Esophagus squamous epithelium (tissue), 5 donors: Measurements from ENCODE around the gene SLAMF6. TPM values are rescaled to one million over a fixed set of nuclear protein-coding genes. Genes with fewer than 3 reads are reported as not detected.

Source experiments
- DNase-seq: peaks from one replicate; lab custom pipeline; 2025; lab: John Stamatoyannopoulos, UW
- H3K27ac ChIP-seq, 4 donors: fragments of 200-600 bp; sonication (generic); one replicate each; pipeline ENCODE4 v1.5.1; 2016 to 2019; ENCODE audit warnings: mild to moderate bottlenecking in 1 of 4
- H3K27me3 ChIP-seq, 4 donors: fragments of 200-600 bp; sonication (generic); 1 replicate in 3 of 4; 2 replicates in 1 of 4; pipeline versions ENCODE4 v1.5.1 to v1.6.0; 2017 to 2021; ENCODE audit warnings: antibody characterized with exemption in 1 of 4
- H3K36me3 ChIP-seq, 3 donors: fragments of 200-600 bp; sonication (generic); one replicate each; pipeline ENCODE4 v1.5.1; 2016 to 2019
- H3K4me1 ChIP-seq, 3 donors: fragments of 200-600 bp; sonication (generic); one replicate each; pipeline ENCODE4 v1.5.1; 2017 to 2019
- H3K4me3 ChIP-seq, 4 donors: fragments of 200-600 bp; sonication (generic); 1 replicate in 3 of 4; 2 replicates in 1 of 4; pipeline ENCODE4 v1.5.1; 2016 to 2019; ENCODE audit warnings: mild to moderate bottlenecking in 2 of 4, moderate library complexity in 1 of 4
- H3K9me3 ChIP-seq, 3 donors: fragments of 200-600 bp; sonication (generic); one replicate each; pipeline ENCODE4 v1.5.1; 2016 to 2019
- CTCF ChIP-seq, 6 experiments: fragments of 450-650 bp in 4 of 6; fragments of 200-600 bp in 2 of 6; sonication (generic) in 2 of 6; IDR thresholded peaks; one replicate each; pipeline ENCODE4 v1.5.1; 2016 to 2019; ENCODE audit warnings: antibody characterized with exemption in 6 of 6, mild to moderate bottlenecking in 4 of 6, moderate library complexity in 4 of 6
- POLR2A ChIP-seq, 4 donors: fragments of 450-650 bp; IDR thresholded peaks; one replicate each; pipeline ENCODE4 v1.6.1; 2017; ENCODE audit warnings: antibody characterized with exemption in 4 of 4, mild to moderate bottlenecking in 4 of 4, moderate library complexity in 3 of 4
- WGBS, 2 donors: methylation state at CpG; one replicate each; pipeline ENCODE4 v1.1.5; 2018; 5-methylcytosine and 5-hydroxymethylcytosine counted together
- intact Hi-C: fragments of 100-400 bp; cut with DNase I; formaldehyde crosslinking; loops from one replicate; pipeline ENCODE4 v1.15.0; 2022
- total RNA-seq, 4 donors: library from RNA; depleted of rRNA; stranded (reverse); fragments of >200 nt; gene quantifications; one replicate each; pipeline ENCODE4 v1.1.0, GENCODE V29; 2016
- donor health status: DM: yes; HTN: yes; CAD: no.

SLAMF6 gene
- total RNA-seq, 4 donors from 2014 or later, result 1.2 to 5.0 (median 1.5) TPM

DNA sequence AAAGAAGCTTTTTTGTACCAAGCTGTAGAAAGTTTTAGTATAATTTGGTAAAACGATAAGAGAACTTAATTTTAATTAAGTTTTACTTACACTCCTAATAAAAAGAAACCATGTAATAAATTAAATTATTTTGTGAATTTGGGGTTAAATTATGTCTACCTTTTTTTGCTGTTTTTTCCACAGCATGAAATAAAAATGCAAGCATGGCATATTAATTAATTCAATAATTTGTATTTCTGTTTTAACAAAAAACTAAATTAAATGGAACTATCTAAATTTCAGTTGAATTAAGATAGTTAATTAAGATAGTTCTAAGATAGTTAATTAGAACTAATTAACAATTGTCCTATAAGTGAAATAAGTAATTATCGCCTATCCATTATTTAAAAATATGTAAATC is 83.3 kb downstream of the SLAMF6 start:
- WGBS, 2 donors, result 64 to 66% methylated on average over 2 of the region's 2 CpGs
- Histone ChIP-seq H3K4me1 (no peaks in the 10 kb centered on the region), H3K36me3 (no peaks in the 10 kb centered on the region), H3K27me3 (peaks cover 0 to 1% (median 0%) of the 10 kb centered on the region in 4 donors), H3K27ac (no peak overlapping the region), H3K9me3 (no peaks in the 10 kb centered on the region), H3K4me3 (no peak overlapping the region)
- DNase-seq, result no peak
- no peak for TF ChIP-seq CTCF (IDR thresholded peaks at IDR 0.05)
- no peak for TF ChIP-seq POLR2A (IDR thresholded peaks at IDR 0.05)
- intact Hi-C loops, result no loop called here

- H3K4me3 ChIP-seq, result no peak overlapping the region
- no peaks in the 10 kb centered on the region for H3K36me3 ChIP-seq
- H3K27me3 ChIP-seq, result no peaks in the 10 kb centered on the region
- TF ChIP-seq POLR2A (IDR thresholded peaks at IDR 0.05), result no peak
- TF ChIP-seq CTCF (IDR thresholded peaks at IDR 0.05), result no peak
- no peak for DNase-seq
- intact Hi-C loops, result no loop called here
- 83 to 92% methylated on average over 2 of the region's 2 CpGs for WGBS, 2 donors
- H3K27ac ChIP-seq, result no peak overlapping the region
- no peaks in the 10 kb centered on the region for H3K4me1 ChIP-seq
- H3K9me3 ChIP-seq, result no peaks in the 10 kb centered on the region
Measured at GRCh38 chr1:160438935-160439334, 84.1 kb downstream of the SLAMF6 start.

GRCh38 chr1:160438317-160438918 is 84.6 kb downstream of the SLAMF6 start:
- no peak for TF ChIP-seq CTCF (IDR thresholded peaks at IDR 0.05)
- no peak for TF ChIP-seq POLR2A (IDR thresholded peaks at IDR 0.05)
- no peaks in the 10 kb centered on the region for H3K27me3 ChIP-seq
- no peaks in the 10 kb centered on the region for H3K9me3 ChIP-seq
- DNase-seq, result no peak
- H3K36me3 ChIP-seq, result no peaks in the 10 kb centered on the region
- intact Hi-C loops, result no loop called here
- H3K4me1 ChIP-seq, result no peaks in the 10 kb centered on the region
- 73 to 77% methylated on average over 4 of the region's 4 CpGs for WGBS, 2 donors
- peak overlapping the region in 1 of 4 donors; percentile 34 for H3K4me3 ChIP-seq
- H3K27ac ChIP-seq, result peak overlapping the region in 2 of 4 donors; percentile 1 to 41

- Histone ChIP-seq H3K9me3 (no peaks in the 10 kb centered on the region), H3K36me3 (no peaks in the 10 kb centered on the region), H3K4me1 (no peaks in the 10 kb centered on the region), H3K27me3 (no peaks in the 10 kb centered on the region), H3K4me3 (peak overlapping the region in 1 of 4 donors; percentile 34), H3K27ac (peak overlapping the region in 2 of 4 donors; percentile 1 to 41)
- WGBS, 2 donors, result 42 to 51% methylated on average over 4 of the region's 4 CpGs
- no peak for TF ChIP-seq CTCF (IDR thresholded peaks at IDR 0.05)
- TF ChIP-seq POLR2A (IDR thresholded peaks at IDR 0.05), result no peak
- intact Hi-C loops, result no loop called here
- no peak for DNase-seq
Measured at GRCh38 chr1:160437432-160438316, 85.4 kb downstream of the SLAMF6 start.

- no peaks in the 10 kb centered on the region for H3K9me3 ChIP-seq
- WGBS, 2 donors, result 58 to 68% methylated on average over 2 of the region's 2 CpGs
Measured at GRCh38 chr1:160436966-160437365, 86.1 kb downstream of the SLAMF6 start.

More at GRCh38 chr1:160436966-160437365, 86.1 kb downstream of the SLAMF6 start:
- Histone ChIP-seq H3K4me1 (no peaks in the 10 kb centered on the region), H3K36me3 (no peaks in the 10 kb centered on the region), H3K4me3 (no peak overlapping the region), H3K27me3 (no peaks in the 10 kb centered on the region), H3K27ac (no peak overlapping the region)
- no peak for DNase-seq
- TF ChIP-seq POLR2A (IDR thresholded peaks at IDR 0.05) (no peak), CTCF (IDR thresholded peaks at IDR 0.05) (no peak)
- intact Hi-C loops, result no loop called here
